ENCODE data around the gene CCNB2. TPM values are rescaled to one million over a fixed set of nuclear protein-coding genes. Genes with fewer than 3 reads are reported as not detected.

The CCNB2 gene
- total RNA-seq, 2 donors from 2014 or later, result 8.3 to 12.2 TPM

DNA sequence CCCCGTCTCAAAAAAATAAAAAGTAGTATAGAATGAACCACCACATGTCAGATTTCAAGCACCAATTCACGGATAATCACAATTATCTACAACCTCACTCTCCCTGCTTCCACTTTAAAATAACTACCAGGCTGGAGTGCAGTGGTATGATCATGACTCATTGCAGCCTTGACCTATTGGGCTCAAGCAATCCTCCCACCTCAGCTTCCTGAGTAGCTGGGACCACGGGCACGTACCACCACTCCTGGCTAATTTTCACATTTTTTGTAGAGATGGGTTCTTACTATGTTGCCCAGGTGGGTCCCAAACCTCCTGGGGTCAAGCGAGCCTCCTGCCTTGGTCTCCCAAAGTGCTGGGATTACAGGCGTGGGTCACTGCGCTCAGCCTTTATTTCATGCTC lies 63.6 kb downstream of the CCNB2 start:
- no peak overlapping the region for H3K4me3 ChIP-seq
- H3K9me3 ChIP-seq, result no peaks in the 10 kb centered on the region
- no peaks in the 10 kb centered on the region for H3K36me3 ChIP-seq
- TF ChIP-seq POLR2A (IDR thresholded peaks at IDR 0.05) (no peak), POLR2AphosphoS5 (IDR thresholded peaks at IDR 0.05) (no peak)
- peaks cover 10% of the 10 kb centered on the region for H3K4me1 ChIP-seq (replicated peaks)
- no peaks in the 10 kb centered on the region for H3K27me3 ChIP-seq (replicated peaks; ENCODE audit: insufficient read depth)
- intact Hi-C loops (cut with DNase I), result loop anchor here (10.0 kb wide), 1 partner anchor 184 kb away; the partner anchor contains the start of gene RNF111
- WGBS, result 90% methylated on average over 7 of the region's 7 CpGs
- no peak for DNase-seq (ENCODE audit: low spot score)
- peak overlapping the region in 1 of 2 donors; percentile 15 for H3K27ac ChIP-seq

DNA sequence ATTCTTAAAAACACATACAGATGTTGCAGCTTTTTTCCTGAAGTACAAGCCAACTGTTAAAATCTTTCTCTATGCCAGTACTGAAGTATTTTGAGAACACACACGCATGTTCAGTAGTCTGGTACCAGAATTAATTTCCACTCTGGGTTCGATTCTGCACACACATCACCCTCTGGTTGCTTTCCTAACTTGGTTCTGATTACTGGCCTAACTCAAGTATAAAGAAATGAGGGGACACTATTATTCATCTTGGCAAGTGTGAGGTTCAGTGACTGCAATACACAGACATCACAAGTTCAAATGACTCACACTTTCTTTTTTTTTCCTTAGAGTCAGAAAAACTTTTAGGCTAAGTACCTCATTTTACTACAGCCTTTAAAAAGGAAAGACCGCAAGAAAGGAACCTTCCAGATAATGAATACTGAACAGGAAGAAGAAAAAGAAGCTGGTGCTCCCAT lies 64.3 kb downstream of the CCNB2 start:
- H3K27me3 ChIP-seq (replicated peaks; ENCODE audit: insufficient read depth), result no peaks in the 10 kb centered on the region
- intact Hi-C loops (cut with DNase I), result loop anchor here (10.0 kb wide), 1 partner anchor 184 kb away; the partner anchor contains the start of gene RNF111
- peak overlapping the region; percentile 86 to 89 for H3K27ac ChIP-seq
- H3K36me3 ChIP-seq, result no peaks in the 10 kb centered on the region
- H3K9me3 ChIP-seq, result no peaks in the 10 kb centered on the region
- H3K4me1 ChIP-seq (replicated peaks), result peaks cover 10% of the 10 kb centered on the region
- DNase-seq (ENCODE audit: low spot score), result no peak
- 68% methylated on average over 3 of the region's 3 CpGs for WGBS
- no peak overlapping the region for H3K4me3 ChIP-seq
- TF ChIP-seq POLR2A (IDR thresholded peaks at IDR 0.05) (no peak), POLR2AphosphoS5 (IDR thresholded peaks at IDR 0.05) (peak; percentile 28)

DNA sequence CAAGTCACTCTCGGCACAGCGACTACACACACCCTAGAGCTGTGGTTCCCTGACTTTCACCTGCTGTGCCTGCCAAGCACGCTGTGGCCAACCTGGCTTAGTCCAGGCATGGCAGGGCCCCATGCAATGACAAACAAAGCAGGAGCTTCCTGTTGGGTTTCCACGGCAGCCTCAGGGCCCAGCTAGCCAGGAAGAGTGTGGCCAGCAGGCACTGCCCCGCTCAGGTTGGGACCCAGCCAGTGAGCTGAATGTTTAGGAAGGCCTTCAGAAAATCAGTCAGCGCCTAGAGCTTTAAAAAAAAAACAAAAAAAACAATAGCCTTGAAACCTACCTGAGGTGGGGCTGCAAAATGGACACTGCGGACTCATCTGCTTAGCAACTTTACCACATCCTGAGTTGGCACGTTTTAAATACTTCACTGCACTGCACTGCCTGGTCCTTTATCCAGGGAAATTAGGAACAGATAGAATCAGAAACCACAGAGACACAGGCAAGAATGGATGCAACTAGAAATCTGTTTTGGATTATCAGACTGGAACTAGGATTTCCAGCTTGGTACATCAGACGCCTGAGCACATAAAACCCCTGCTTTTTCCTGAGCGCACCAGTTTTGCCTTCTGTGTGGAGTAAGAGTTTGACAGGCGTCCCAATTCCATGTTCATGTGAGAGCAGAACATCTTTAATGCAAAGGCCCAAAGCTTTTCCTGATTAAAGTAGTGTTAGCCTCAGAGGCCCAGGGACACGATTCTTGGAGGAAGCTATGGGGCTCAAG lies 65.5 kb downstream of the CCNB2 start:
- H3K4me1 ChIP-seq (replicated peaks), result peaks cover 10% of the 10 kb centered on the region
- H3K36me3 ChIP-seq, result no peaks in the 10 kb centered on the region
- no peak overlapping the region for H3K4me3 ChIP-seq
- TF ChIP-seq, protein P1, sequence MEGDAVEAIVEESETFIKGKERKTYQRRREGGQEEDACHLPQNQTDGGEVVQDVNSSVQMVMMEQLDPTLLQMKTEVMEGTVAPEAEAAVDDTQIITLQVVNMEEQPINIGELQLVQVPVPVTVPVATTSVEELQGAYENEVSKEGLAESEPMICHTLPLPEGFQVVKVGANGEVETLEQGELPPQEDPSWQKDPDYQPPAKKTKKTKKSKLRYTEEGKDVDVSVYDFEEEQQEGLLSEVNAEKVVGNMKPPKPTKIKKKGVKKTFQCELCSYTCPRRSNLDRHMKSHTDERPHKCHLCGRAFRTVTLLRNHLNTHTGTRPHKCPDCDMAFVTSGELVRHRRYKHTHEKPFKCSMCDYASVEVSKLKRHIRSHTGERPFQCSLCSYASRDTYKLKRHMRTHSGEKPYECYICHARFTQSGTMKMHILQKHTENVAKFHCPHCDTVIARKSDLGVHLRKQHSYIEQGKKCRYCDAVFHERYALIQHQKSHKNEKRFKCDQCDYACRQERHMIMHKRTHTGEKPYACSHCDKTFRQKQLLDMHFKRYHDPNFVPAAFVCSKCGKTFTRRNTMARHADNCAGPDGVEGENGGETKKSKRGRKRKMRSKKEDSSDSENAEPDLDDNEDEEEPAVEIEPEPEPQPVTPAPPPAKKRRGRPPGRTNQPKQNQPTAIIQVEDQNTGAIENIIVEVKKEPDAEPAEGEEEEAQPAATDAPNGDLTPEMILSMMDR (IDR thresholded peaks at IDR 0.05), result peak in 2 of 4 experiments; percentile 15 to 16
- peak; percentile 42 for TF ChIP-seq POLR2A (IDR thresholded peaks at IDR 0.05)
- peak; percentile 88 for TF ChIP-seq POLR2AphosphoS5 (IDR thresholded peaks at IDR 0.05)
- H3K27me3 ChIP-seq (replicated peaks; ENCODE audit: insufficient read depth), result no peaks in the 10 kb centered on the region
- intact Hi-C loops (cut with DNase I), result no loop called here
- WGBS, result 41% methylated on average over 12 of the region's 12 CpGs
- peak; percentile 88 for DNase-seq (ENCODE audit: low spot score)
- H3K9me3 ChIP-seq, result no peaks in the 10 kb centered on the region
- H3K27ac ChIP-seq, result peak overlapping the region; percentile 86 to 89

DNA sequence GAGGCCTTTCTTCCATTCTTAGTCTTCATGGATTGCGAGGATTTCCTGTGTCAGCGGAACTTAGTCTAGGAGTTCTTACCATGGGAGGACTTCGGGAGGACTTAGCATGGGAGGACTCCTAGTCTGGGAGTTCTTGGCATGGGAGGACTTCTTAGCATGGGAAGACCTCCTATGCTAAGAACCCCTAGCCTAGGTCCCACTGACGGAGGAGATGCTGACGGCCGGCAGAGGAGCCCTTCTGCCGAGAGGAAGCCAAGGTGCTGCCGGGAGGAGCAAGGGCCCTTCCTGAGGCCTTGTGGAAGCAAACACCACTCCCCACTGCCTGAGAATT lies 66.1 kb downstream of the CCNB2 start:
- no peak overlapping the region for H3K4me3 ChIP-seq
- WGBS, result 98% methylated on average over 8 of the region's 8 CpGs
- H3K27me3 ChIP-seq (replicated peaks; ENCODE audit: insufficient read depth), result no peaks in the 10 kb centered on the region
- intact Hi-C loops (cut with DNase I), result no loop called here
- H3K9me3 ChIP-seq, result no peaks in the 10 kb centered on the region
- no peak for TF ChIP-seq POLR2A (IDR thresholded peaks at IDR 0.05)
- TF ChIP-seq POLR2AphosphoS5 (IDR thresholded peaks at IDR 0.05), result no peak
- TF ChIP-seq, protein P1 (IDR thresholded peaks at IDR 0.05), result no peak
- peak overlapping the region; percentile 86 to 89 for H3K27ac ChIP-seq
- no peak for DNase-seq (ENCODE audit: low spot score)
- peaks cover 7% of the 10 kb centered on the region for H3K4me1 ChIP-seq (replicated peaks)
- H3K36me3 ChIP-seq, result no peaks in the 10 kb centered on the region

DNA sequence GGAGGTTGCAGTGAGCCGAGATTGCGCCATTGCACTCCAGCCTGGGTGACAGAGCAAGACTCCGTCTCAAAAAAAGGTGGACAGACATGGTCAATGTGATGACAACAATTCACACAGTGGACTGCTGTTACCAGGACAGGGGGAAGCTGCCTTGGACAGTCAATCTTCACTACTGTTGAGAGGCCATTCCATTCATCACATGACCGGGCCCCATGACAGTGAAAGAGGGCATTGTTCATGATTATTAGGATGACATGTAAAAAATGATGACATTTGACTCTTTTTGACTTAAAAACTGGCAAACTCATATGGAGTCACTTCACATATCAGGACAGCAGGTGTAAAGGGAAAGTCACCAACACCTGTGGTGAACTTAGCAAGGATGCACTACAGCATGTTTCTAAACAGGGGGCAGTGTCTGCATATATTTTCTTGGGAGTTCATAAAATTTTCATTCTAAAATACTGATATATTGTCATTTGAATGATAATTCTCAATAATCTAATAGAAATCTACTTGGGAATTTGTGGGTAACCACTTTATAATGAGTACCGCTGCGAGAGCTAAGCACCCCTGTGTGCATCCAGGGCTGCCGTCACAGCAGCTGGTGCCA lies 67.4 kb downstream of the CCNB2 start:
- intact Hi-C loops (cut with DNase I), result no loop called here
- Histone ChIP-seq H3K36me3 (no peaks in the 10 kb centered on the region), H3K27ac (no peak overlapping the region), H3K27me3 (replicated peaks; ENCODE audit: insufficient read depth) (no peaks in the 10 kb centered on the region), H3K4me3 (no peak overlapping the region), H3K4me1 (replicated peaks) (peaks cover 7% of the 10 kb centered on the region), H3K9me3 (no peaks in the 10 kb centered on the region)
- 96% methylated on average over 7 of the region's 7 CpGs for WGBS
- TF ChIP-seq POLR2AphosphoS5 (IDR thresholded peaks at IDR 0.05) (no peak), POLR2A (IDR thresholded peaks at IDR 0.05) (no peak)
- TF ChIP-seq, protein P1 (IDR thresholded peaks at IDR 0.05), result no peak
- DNase-seq (ENCODE audit: low spot score), result no peak
